GM10847 (cell line): ENCODE results near the gene CHST11.

Source experiments
- POLR2A ChIP-seq: IDR thresholded peaks from 2 replicates; pipeline ENCODE4 v1.6.1; 2011; ENCODE audit not compliant: insufficient read length; ENCODE audit errors: extremely low read depth

Gene CHST11

DNA sequence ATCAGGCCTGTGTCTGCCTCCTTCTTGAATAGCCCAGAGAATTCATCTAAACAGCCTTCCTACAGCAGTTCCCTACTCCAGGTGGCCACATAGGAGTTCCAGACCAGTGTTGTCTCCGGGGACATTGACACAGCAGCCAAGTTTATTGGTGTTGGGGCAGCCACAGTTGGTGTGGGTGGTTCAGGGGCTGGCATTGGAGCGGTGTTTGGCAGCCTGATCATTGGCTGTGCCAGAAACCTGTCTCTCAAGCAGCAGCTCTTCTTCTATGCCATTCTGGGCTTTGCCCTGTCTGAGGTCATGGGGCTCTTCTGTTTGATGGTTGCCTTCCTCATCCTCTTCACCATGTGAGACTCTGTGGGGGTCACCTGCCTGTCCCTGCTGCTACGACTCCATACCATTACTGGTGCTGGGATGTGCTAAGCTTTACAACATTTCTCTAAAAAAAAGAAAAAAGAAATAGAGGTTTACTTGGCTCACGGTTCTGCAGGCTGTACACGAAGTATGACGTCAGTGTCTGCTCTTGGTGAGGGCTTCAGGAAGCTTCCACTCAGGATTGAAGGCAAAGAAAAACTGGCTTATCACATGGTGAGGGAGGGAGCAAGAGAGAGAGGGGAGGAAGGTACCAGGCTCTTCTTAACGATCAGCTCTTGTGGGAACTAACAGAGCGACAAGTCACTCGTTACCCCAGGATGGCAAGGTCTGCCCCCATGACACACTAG is 57.5 kb downstream of the CHST11 start:
- TF ChIP-seq POLR2A, result no peak

DNA sequence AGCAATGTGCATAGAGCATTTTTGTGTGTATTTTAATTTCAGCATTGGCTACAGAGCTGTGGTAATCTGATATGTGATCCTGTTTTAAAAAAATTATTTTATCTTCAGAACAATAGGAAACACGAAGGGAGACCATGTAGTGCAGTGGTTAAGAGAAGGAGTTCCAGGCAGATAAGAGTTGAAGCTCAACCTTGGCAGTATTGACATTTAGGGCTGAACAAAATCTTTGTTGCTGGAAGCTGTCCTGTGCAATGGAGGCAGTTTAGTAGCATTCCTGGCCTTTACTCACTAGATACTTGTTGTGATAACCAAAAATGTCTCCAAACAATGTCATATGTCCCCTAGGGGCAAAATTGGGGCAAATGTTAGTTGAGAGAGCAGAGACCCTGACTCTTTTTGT is 59.2 kb downstream of the CHST11 start:
- no peak for TF ChIP-seq POLR2A

GRCh38 chr12:104516821-104517220 is 60.1 kb downstream of the CHST11 start:
- TF ChIP-seq POLR2A, result no peak

DNA sequence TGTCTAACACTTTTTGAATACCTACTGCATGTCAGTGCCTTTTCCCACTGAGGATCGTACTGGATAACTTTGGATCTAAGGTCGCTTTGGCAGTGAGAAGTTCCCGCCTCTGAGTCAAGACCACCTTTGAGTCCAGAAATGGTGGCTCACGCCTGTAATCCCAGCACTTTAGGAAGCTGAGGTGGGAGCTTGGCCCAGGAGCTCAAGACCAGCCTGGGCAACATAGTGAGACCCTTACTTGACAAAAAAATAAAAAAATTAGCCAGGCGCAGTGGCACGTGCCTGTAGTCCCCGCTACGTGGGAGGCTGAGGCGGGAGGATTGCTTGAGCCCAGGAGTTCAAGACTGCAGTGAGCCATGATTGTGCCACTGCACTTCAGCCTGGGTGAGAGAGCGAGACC is 61.1 kb downstream of the CHST11 start:
- TF ChIP-seq POLR2A, result no peak

DNA sequence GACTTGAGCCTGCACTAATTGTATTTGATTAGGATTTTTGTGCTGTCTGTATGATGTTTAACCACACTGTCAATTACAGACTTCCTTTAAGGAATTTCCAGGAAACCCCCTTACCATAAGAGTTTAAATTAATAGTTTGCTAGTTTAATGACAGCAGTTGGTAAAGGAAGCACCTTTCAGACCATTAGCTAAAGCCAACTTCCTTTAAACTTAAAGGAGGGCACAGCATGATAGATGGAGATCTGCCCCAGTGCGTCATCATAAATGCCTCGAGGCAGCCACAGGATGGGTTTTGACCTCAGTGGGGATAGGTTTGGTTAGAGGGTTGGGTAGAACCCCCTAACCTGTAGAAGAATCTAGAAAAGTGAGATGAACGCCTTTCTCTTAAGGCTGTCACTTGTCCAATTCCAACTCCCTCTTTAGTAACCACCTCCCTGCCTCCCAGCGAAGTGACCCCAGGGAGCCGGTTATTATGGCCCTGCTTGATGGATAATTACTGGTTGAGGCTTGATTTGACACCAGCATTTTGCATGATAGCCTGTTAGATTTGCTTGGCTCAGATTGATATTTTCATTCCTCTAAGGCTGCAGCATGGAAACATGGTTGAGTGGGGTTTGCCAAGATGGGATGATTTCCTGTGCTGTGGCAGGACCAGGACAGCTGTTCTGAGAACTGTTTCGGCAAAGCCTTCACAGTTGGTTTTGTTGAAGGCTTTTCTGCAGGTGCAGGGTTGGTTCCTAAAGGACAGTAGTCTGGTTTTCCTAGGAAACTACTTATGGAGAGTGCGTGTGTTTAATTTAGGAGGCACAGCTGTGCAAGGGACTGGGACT is 62.7 kb downstream of the CHST11 start:
- no peak for TF ChIP-seq POLR2A

DNA sequence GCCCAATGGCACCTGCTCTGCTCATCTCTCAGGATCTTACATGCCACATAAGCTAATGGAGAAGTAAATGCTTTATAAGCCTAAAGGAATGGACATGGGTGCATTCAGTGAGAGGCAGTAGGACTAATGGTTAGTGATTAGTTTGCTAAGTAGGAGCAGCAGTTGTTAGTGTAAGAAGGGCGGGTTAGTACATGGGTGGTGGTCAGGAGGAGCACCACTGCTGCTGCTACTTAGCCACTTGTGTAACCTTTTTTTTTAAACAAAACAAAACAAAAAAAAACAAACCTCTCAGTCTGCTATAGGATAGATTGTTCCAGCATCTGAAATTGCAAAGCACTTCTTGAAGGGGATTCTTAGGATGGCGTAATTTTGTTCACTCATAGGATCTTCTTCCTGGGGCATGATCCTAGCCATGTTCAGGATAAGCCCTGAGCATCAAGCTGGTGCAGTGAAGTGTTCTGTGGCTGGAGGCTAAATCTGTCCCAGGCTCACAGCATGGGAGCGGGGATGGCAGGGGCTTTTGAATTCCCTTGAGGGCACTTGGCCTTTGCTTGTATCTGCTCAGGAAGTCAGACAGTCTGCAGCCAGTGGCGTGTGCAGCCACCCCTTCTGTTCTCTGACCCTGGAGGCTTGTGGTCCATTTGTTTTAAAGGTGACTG is 63.6 kb downstream of the CHST11 start:
- TF ChIP-seq POLR2A, result no peak

DNA sequence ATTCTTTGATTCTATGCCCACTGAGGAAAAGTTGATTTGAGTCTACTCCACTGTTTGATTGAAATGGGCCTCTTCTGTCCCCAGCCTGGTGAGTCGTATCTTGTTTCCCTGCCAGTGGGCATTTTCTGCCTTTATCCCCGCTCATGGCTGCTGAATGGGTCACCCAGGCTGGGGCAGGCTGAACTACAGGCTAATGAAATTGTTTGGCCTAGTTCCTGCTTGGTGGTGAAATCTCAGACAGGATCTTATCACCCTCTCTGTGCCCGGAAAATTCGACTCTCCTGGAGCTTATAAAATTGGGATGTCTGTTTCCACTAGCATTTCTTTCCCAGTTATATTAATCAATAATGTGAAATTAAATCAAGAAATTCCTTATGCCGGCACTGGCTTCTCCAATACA is 65.0 kb downstream of the CHST11 start:
- TF ChIP-seq POLR2A, result no peak

- TF ChIP-seq POLR2A, result no peak
These were observed 66.4 kb downstream of the CHST11 start for GRCh38 chr12:104522985-104523722.

GRCh38 chr12:104524034-104524832 is 67.5 kb downstream of the CHST11 start:
- no peak for TF ChIP-seq POLR2A

DNA sequence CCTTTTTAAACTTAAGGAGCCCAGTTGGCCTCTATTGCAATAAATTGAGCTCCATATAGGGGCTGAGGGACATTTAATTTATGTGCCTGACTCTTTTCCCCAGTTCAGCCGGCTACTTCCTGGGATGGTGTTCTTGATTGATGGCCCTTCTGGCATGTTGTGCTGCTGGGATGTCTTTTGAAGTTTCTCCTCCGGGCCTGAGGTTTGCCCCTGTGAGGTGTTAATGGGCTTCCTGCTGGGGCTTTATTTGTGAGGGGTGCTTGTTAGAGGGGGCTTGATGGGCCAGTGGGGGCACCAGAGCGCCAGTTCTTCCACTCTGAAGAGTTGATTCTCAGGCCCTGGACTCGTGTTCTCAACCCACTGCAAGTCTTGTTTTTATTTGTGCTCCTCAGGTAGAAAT is 69.6 kb downstream of the CHST11 start:
- TF ChIP-seq POLR2A, result no peak

DNA sequence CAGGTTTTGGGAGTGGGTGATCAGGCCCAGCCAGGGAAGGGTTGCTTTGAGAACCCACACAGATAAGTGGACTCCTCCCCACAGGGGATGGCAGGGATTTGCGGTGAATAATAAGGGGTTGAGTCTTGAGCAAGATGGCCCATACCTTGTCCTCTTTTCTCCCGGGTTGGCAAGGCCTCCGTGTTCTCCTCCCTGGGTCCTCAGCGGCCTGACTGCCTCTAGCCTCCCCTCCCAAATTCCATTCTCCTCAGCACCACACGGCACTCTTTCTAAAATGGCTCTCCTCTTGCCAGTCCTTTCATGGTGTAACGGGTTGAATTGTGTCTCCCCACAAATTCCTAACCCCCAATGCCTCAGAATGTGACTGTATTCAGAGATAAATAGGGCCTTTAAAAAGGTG is 70.0 kb downstream of the CHST11 start:
- TF ChIP-seq POLR2A, result no peak

- no peak for TF ChIP-seq POLR2A
These were observed 72.6 kb downstream of the CHST11 start for GRCh38 chr12:104529130-104529874.

DNA sequence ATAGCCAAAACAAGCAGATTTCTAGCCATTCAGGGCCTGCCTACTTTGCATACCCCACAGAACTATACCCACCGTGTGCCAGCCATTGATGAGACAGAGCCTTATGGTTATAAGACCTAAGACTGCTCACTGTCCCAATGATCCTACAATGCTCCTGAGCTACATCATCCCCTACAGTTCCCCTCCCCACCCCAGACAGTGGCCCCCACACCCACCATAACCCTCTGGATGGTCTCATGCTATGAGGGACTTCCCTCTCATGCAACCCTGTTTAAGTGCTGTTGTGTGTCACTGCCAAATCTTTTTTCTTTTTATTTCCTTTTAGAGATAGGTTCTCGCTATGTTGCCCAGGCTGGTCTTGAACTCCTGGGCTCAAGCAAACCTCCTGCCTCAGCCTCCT is 75.9 kb downstream of the CHST11 start:
- TF ChIP-seq POLR2A, result no peak

DNA sequence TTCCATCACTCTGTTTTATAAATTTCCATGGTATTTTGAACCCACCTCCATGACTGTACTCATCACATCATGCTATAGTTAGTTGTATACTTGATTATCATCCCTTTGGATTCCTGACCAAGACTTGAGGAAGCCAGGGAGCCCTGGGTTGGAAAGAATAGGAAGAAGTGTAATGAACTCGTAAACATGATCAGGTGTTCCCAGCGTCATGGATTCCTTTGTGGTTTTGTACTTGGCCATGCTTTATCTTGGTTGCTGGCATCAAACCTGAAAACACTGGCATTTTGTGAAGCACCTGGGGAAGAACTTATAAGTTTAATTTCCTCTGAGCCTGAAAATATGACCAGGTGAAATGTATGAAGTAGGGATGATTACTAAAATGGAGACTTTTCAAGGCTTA is 76.4 kb downstream of the CHST11 start:
- no peak for TF ChIP-seq POLR2A
